ENCODE measurements around the gene TRPM4. TPM values are rescaled to one million over a fixed set of nuclear protein-coding genes. Genes with fewer than 3 reads are reported as not detected.

TRPM4 gene
- total and polyA plus RNA-seq, 4 donors, result 8.1 to 31.2 (median 13.2) TPM

DNA sequence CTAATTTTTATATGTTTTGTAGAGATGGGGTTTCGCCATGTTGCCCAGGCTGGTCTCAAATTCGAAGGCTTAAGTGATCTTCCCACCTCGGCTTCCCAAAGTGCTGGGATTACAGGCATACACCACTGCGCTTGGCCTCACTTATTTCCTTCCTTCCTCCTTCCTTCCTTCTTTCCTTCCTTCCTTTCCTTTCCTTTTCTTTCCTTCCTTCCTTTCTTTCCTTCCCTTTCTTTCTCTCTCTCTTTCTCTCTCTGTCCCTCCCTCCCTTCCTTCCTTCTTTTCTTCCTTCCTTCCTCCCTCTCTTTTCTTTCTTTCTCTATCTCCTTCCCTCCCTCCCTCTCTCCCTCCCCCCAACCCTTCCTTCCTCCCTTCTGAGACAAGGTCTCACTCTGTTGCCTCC lies 36.8 kb downstream of the TRPM4 start:
- Histone ChIP-seq H3K4me3 (ENCODE audit: low read depth in 1 of 3, low read length in 3 of 3) (no peak overlapping the region), H3K9me3 (ENCODE audit: control insufficient read depth in 4 of 4, low read length in 3 of 4) (no peaks in the 10 kb centered on the region), H3K36me3 (ENCODE audit: control insufficient read depth in 4 of 4, insufficient read depth in 3 of 4, low read depth in 1 of 4, low read length in 3 of 4) (peaks cover 0 to 3% (median 0%) of the 10 kb centered on the region in 4 donors), H3K27ac (ENCODE audit: low read depth in 1 of 2, low read length in 2 of 2) (no peak overlapping the region), H3K9ac (ENCODE audit: low read depth in 1 of 2, low read length in 2 of 2) (no peak overlapping the region), H3K27me3 (ENCODE audit: control insufficient read depth in 4 of 4, insufficient read depth in 4 of 4, low read length in 3 of 4) (no peaks in the 10 kb centered on the region), H3K4me1 (ENCODE audit: control insufficient read depth in 4 of 4, insufficient read depth in 4 of 4, low read length in 3 of 4) (no peaks in the 10 kb centered on the region)
- 87% methylated on average over 4 of the region's 4 CpGs for WGBS
- no peak for DNase-seq (ENCODE audit: low spot score)
- TF ChIP-seq RXRA (IDR thresholded peaks at IDR 0.05) (no peak), TAF1 (conservative IDR thresholded peaks at IDR 0.05) (no peak), HNF4A (conservative IDR thresholded peaks at IDR 0.05) (no peak), EGR1 (IDR thresholded peaks at IDR 0.05; ENCODE audit: low read depth in 2 of 2) (no peak), YY1 (IDR thresholded peaks at IDR 0.05) (no peak), RAD21 (IDR thresholded peaks at IDR 0.05) (no peak)
- TF ChIP-seq, protein P1, sequence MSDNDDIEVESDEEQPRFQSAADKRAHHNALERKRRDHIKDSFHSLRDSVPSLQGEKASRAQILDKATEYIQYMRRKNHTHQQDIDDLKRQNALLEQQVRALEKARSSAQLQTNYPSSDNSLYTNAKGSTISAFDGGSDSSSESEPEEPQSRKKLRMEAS (IDR thresholded peaks at IDR 0.05), result no peak
- TF ChIP-seq, protein P2, sequence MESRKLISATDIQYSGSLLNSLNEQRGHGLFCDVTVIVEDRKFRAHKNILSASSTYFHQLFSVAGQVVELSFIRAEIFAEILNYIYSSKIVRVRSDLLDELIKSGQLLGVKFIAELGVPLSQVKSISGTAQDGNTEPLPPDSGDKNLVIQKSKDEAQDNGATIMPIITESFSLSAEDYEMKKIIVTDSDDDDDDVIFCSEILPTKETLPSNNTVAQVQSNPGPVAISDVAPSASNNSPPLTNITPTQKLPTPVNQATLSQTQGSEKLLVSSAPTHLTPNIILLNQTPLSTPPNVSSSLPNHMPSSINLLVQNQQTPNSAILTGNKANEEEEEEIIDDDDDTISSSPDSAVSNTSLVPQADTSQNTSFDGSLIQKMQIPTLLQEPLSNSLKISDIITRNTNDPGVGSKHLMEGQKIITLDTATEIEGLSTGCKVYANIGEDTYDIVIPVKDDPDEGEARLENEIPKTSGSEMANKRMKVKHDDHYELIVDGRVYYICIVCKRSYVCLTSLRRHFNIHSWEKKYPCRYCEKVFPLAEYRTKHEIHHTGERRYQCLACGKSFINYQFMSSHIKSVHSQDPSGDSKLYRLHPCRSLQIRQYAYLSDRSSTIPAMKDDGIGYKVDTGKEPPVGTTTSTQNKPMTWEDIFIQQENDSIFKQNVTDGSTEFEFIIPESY (IDR thresholded peaks at IDR 0.05), result no peak
- TF ChIP-seq, protein P3, sequence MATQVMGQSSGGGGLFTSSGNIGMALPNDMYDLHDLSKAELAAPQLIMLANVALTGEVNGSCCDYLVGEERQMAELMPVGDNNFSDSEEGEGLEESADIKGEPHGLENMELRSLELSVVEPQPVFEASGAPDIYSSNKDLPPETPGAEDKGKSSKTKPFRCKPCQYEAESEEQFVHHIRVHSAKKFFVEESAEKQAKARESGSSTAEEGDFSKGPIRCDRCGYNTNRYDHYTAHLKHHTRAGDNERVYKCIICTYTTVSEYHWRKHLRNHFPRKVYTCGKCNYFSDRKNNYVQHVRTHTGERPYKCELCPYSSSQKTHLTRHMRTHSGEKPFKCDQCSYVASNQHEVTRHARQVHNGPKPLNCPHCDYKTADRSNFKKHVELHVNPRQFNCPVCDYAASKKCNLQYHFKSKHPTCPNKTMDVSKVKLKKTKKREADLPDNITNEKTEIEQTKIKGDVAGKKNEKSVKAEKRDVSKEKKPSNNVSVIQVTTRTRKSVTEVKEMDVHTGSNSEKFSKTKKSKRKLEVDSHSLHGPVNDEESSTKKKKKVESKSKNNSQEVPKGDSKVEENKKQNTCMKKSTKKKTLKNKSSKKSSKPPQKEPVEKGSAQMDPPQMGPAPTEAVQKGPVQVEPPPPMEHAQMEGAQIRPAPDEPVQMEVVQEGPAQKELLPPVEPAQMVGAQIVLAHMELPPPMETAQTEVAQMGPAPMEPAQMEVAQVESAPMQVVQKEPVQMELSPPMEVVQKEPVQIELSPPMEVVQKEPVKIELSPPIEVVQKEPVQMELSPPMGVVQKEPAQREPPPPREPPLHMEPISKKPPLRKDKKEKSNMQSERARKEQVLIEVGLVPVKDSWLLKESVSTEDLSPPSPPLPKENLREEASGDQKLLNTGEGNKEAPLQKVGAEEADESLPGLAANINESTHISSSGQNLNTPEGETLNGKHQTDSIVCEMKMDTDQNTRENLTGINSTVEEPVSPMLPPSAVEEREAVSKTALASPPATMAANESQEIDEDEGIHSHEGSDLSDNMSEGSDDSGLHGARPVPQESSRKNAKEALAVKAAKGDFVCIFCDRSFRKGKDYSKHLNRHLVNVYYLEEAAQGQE (IDR thresholded peaks at IDR 0.05), result no peak
- TF ChIP-seq, protein P4, sequence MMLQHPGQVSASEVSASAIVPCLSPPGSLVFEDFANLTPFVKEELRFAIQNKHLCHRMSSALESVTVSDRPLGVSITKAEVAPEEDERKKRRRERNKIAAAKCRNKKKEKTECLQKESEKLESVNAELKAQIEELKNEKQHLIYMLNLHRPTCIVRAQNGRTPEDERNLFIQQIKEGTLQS (IDR thresholded peaks at IDR 0.05), result no peak

DNA sequence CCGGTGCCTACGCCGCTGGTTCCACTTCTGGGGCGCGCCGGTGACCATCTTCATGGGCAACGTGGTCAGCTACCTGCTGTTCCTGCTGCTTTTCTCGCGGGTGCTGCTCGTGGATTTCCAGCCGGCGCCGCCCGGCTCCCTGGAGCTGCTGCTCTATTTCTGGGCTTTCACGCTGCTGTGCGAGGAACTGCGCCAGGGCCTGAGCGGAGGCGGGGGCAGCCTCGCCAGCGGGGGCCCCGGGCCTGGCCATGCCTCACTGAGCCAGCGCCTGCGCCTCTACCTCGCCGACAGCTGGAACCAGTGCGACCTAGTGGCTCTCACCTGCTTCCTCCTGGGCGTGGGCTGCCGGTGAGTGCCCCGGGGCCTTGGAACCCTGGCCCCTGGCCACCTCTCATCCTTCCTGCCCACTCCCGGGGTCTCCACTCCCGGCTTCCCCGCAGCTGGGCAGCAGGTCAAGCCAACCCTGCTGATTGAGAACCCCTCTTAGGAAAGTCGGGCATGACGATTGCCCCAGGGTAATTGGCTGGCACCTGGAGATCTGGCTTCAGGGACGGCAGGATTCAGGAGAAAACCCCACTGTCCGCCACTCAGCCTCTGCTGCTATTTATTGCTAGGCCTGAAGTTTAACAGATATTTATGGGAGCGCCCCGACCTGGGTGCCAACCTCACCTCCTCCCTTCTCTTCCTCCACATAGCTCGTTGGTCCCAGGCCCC lies 39.1 kb downstream of the TRPM4 start:
- Histone ChIP-seq H3K9ac (ENCODE audit: low read depth in 1 of 2, low read length in 2 of 2) (no peak overlapping the region), H3K9me3 (ENCODE audit: control insufficient read depth in 4 of 4, low read length in 3 of 4) (no peaks in the 10 kb centered on the region), H3K27me3 (ENCODE audit: control insufficient read depth in 4 of 4, insufficient read depth in 4 of 4, low read length in 3 of 4) (no peaks in the 10 kb centered on the region), H3K36me3 (ENCODE audit: control insufficient read depth in 4 of 4, insufficient read depth in 3 of 4, low read depth in 1 of 4, low read length in 3 of 4) (peaks cover 0 to 1% (median 0%) of the 10 kb centered on the region in 4 donors), H3K4me1 (ENCODE audit: control insufficient read depth in 4 of 4, insufficient read depth in 4 of 4, low read length in 3 of 4) (no peaks in the 10 kb centered on the region), H3K4me3 (ENCODE audit: low read depth in 1 of 3, low read length in 3 of 3) (no peak overlapping the region), H3K27ac (ENCODE audit: low read depth in 1 of 2, low read length in 2 of 2) (no peak overlapping the region)
- TF ChIP-seq NR2F2 (IDR thresholded peaks at IDR 0.05) (no peak), HNF4G (IDR thresholded peaks at IDR 0.05) (no peak)
- TF ChIP-seq, protein P3 (IDR thresholded peaks at IDR 0.05), result no peak
- TF ChIP-seq, protein P2 (IDR thresholded peaks at IDR 0.05), result no peak
- TF ChIP-seq, protein P5, sequence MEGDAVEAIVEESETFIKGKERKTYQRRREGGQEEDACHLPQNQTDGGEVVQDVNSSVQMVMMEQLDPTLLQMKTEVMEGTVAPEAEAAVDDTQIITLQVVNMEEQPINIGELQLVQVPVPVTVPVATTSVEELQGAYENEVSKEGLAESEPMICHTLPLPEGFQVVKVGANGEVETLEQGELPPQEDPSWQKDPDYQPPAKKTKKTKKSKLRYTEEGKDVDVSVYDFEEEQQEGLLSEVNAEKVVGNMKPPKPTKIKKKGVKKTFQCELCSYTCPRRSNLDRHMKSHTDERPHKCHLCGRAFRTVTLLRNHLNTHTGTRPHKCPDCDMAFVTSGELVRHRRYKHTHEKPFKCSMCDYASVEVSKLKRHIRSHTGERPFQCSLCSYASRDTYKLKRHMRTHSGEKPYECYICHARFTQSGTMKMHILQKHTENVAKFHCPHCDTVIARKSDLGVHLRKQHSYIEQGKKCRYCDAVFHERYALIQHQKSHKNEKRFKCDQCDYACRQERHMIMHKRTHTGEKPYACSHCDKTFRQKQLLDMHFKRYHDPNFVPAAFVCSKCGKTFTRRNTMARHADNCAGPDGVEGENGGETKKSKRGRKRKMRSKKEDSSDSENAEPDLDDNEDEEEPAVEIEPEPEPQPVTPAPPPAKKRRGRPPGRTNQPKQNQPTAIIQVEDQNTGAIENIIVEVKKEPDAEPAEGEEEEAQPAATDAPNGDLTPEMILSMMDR (IDR thresholded peaks at IDR 0.05; ENCODE audit: low read depth, low read length, missing input control), result no peak
- WGBS, result 66% methylated on average over 40 of the region's 40 CpGs
- no peak for DNase-seq (ENCODE audit: low spot score)

Measured in liver (tissue), 9 donors.